NCI-H82 treated with DMSO at 0.1 percent for 48 hours (cell line): ENCODE results near the gene ACSS3.
"Not testable (repeated sequence)": the region's sequence is repeated elsewhere in the genome, so short reads cannot be mapped to it uniquely, and the experiment has no call there.

Experiments used
- DNase-seq: peaks from one replicate; lab custom pipeline; 2025; ENCODE audit not compliant: unreplicated experiment; lab: John Stamatoyannopoulos, UW

Gene ACSS3, protein sequence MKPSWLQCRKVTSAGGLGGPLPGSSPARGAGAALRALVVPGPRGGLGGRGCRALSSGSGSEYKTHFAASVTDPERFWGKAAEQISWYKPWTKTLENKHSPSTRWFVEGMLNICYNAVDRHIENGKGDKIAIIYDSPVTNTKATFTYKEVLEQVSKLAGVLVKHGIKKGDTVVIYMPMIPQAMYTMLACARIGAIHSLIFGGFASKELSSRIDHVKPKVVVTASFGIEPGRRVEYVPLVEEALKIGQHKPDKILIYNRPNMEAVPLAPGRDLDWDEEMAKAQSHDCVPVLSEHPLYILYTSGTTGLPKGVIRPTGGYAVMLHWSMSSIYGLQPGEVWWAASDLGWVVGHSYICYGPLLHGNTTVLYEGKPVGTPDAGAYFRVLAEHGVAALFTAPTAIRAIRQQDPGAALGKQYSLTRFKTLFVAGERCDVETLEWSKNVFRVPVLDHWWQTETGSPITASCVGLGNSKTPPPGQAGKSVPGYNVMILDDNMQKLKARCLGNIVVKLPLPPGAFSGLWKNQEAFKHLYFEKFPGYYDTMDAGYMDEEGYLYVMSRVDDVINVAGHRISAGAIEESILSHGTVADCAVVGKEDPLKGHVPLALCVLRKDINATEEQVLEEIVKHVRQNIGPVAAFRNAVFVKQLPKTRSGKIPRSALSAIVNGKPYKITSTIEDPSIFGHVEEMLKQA

DNA sequence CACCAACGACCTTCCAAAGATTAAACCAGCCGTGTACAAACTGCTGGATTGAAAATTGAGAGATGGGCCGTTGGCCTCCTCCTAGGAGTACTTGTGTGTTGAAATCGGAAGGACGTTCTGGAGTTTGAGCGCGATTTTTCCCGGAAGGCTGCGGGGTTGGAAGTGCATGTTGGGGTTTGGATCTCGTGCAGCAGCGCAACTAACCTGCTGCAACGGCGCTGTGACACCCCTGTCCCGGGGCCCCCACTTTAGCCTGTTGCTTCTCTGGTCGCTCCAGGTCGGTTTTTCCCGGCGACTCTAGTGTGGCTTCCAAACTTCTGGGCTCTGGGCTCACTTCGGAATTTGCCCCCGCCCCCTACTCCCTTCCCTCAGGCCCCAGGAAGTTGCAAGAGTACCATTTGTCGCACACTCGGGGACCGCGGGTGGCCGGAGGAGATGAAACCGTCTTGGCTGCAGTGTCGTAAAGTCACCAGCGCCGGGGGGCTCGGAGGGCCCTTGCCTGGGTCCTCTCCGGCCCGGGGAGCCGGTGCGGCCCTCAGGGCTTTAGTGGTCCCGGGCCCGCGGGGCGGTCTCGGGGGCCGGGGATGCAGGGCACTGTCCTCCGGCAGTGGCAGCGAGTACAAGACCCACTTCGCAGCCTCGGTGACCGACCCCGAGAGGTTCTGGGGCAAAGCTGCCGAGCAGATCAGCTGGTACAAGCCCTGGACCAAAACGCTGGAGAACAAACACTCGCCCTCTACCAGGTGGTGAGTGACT is at the start of gene ACSS3:
TSS of gene ACSS3 (plus strand) at position 394 of the 756 bp plus-strand sequence. CDS start at position 436, 42 bp downstream.
- DNase-seq, result no peak

DNA sequence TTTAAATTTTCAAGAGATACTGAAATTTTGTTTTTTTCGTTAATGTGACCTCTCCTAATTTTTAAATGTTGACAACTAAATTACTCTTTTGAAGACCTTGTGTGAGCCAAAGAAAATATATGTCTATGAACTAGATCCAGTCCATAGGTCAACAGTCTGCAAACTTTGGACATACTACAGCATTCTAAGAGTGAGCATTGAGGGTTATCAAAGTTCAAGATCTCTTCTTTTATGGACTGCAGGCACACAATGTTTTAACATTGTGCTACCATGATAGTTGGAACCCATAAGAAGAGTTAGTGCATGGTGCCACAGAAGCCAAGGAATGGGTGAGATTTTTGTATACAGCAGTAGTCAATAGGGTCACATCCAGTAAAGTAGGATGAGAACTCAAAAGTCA is 43.0 kb upstream of the ACSS3 start:
- DNase-seq, result no peak

DNA sequence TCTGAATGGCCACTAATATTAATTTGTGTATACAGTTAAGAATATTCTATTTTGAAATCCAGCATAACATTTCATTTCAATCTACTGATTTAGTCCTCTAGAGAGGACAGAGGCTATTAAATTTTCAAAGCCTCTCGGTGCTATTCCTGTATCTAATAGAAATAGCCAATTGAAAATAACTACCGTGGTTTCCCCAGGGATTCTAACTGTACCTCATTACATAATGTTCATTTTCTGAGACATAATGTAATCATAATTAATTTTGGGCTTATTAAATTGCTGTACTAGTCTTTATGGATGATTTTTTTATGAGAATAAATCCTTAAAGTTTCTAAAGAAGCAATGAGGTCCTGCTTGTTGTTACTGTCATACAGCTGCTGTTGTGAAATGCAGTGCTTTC is 38.6 kb upstream of the ACSS3 start:
- no peak for DNase-seq

DNA sequence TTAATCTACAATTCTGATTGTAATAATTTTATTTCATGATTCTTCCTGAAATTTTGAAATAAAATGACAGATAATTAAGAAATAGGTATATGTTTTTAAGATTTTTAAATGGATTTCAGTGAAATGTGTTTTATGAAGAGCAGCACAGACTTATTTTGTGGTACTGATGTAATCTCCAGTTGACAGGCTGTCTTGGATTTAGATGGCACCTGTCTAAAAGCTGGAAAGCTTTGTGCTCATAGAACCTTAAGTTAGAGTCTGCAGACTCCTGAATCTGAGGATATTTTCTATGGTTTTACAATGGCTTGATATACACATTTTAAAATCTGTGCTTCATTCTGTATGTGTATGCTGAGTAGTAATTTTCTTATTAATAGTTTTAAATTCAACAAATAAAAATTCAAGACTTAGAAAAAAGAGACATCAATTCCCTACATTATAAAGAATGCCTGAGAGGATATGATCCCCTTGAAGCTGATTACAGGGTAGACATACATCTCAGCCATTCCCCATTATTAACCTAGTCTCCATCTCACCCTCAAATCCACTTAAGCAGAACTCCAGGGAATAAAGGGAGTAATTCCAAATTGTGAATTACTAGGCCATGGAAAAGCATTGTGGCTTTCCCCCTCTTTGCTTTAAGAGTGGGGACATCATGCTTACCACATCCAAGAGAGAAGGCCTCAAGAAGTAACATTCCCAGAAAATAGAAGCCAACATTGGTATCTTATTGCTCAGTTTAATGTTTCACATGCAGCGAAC is 33.7 kb upstream of the ACSS3 start:
- peak; percentile 91 for DNase-seq

DNA sequence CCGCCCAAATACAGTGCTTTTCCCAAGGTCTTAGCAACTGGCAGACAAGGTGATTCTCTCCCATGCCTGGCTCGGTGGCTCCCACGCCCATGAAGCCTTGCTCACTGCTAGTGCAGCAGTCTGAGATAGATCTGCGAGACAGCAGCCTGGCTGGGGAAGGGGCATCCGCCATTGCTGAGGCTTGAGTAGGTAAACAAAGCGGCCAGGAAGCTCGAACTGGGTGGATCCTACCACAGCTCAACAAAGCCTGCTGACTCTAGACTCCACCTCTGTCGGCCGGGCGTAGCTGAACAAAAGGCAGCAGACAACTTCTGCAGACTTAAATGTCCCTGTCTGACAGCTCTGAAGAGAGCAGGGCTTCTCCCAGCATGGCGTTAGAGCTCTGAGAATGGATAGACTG is 12.9 kb upstream of the ACSS3 start:
- not testable (repeated sequence) for DNase-seq

DNA sequence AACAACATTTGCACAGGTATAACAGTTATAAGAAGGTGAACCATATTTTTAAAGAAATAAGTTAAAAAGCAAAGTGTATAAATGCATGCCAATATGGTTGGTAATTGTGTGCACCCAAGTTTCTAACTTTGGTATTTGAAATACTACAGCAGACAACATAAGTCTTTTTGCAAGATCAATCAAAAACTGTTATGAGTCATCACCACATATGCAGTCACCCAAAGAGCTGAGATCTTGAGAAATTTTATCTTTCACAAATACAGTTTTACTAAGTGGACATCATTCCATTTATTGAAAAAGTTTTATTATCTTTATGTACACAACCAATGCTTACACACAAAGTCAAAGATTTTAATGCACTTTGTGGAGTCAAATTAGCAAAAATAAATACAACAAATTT is 7.0 kb upstream of the ACSS3 start:
- no peak for DNase-seq

DNA sequence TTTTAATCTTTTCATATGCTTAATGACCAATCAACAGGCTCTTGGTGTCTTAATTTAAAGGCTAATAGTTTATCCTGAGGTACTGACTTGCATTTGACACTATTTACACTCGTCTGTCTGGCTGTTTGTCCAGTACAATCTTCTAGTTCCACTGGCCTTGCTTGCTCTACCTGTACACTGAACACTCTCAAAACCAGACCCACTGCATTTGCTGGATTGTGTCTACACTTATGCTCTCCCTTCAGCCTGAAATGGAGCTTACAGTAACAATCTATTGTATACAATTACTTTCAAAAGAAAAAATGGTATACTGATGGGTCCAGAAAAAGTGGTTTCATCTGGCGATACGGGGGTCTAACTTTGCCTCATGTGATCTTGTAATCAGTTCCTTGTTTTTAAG is 2.3 kb upstream of the ACSS3 start:
- peak; percentile 17 for DNase-seq

DNA sequence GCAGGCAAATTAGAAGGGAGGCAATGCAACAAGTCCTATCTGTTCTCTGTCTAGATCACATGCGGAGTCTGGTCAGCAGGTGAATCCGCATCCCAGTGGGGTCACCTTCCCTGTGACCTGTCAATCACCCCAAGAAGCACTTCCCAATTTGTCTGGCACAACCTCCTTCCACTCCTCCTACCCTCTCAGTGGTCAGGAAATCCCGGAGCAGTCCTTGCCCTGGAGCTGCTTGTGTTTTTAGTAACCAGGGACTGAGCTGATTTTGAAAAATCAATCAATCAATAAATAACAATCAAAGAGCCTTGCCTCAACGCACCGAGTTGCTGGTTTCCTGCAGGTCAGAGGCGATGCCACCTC is 572 bp upstream of the ACSS3 start:
- no peak for DNase-seq

DNA sequence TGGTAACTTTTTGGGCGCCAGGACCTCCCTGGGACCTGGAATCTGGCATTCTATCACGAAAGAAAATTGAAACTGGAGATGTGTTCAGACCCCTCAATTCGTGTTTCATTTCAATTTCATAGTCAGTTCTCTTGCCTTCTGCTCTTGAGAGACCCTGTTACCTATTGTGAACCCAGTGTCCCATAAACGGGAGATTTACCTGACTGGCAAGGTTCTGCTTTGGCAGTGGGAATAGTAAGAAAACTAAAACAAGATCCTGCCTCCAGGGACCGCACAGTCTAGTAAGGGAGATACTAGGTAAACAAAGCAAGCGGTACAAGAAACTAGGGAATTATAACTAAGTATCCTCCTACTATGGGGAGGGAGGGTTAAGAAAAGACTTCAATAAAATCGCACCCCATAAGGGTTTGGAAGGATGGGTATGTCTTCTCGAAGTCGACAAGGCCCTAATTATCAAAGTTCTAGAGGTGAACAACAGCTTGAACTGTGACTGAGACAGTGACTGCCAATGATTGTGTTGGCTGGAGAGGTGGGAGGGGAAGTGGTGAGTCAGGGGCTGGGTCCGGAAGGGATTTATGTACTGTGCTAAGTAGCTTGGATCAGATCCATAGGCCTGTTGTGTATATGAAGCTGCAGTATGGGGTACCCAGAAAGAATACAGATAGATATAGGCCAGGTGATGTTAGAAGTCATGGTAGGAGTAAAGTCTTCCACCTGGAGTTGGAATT is 754 bp downstream of the ACSS3 start:
- no peak for DNase-seq

DNA sequence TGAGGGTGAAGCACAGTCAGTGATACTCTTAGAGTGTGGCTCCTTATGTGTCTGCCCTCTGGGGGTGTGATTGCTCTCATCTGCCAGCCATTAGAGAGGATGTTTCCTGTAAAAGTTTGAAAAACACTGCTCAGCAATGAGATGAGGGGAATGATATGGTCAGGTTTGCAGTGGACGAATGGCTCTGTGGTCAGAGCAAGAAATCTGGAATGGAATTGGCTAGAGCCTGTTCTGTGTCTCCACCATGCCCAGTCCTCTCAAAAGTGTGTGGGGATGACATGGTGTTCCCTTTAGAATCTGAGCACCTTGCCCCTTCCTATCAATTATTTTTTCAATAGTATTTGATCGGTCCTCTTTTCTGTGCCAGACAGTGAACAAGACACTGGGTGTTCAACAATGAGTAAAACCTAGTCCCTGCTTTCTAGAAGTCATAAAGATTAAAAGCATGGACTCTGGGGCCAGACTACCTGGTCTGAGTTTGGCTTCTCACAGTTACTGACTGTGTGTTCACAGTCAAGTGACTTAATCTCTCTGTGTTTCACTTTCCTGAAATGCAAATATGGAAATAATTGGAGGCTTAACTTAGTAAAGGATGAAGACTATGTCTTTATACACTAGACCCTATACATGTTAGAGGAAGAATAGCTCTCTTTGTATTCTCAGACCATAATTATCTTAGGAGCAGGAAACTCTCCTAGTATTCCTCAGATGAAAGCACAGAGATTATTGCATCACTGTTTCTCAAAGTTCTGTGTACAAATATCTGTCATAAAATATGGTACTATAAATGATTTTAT is 1.6 kb downstream of the ACSS3 start:
- DNase-seq, result no peak

DNA sequence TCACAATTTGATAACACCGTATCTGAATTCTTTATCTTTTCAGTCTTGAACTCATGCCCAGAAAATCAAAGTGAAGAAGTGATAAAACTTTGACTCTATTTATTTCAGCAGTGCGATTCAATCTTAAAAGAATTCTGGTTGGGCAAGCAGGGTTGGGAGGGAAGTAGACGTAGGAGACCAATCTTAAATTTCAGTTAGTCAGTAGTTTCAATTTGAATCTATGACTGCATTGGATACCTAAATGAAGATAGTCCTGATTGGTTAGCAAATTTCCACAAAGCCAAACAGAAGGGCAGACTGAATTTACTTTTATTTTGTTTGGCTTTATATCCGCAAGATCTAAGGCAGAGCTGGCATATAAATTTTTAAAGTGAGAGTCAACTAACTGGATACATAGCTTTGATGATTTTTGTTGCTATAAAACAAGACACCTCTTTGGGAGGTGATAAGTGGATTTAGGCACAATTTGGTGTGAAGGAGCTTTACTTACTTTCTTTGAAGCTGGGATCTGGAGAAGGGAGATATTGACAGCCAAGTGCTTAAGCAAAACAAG is 2.6 kb downstream of the ACSS3 start:
- DNase-seq, result peak; percentile 47

DNA sequence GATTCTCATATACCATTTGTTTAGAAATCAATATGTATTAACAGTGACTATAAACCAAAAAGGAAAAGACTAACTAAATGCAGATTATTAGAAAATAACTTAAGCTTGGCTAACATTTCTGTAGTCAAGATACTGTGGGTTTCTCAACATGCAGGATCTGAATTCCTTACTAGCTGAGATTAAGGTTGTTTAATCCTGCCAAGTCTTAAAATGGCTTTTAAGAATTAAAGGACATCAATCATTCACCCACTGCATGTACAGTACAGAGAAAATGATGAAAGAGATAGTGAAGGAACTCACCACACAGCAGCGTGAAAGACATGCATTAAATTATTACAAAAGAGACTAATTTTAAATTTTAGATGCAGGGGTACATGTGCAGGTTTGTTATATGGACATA is 3.8 kb downstream of the ACSS3 start:
- peak; percentile 35 for DNase-seq

DNA sequence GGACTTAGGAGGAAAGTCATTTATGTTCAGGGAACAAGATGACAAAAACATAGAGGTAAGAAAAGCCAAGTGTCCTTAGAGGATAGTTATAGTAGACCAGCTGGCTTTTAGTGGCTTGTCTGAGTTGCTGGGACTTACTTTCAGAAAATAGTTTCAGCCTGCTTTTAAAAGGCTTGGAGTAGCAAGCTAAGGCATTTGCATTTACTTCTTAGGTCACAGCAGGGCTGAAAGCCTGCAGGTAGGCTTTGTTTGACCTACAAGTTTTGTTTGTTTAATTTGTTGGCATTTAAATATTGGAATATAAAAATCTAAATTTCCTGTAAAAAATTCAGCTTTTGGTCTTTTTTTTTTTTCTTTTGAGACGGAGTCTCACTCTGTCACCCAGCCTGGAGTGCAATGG is 5.1 kb downstream of the ACSS3 start:
- DNase-seq, result no peak

DNA sequence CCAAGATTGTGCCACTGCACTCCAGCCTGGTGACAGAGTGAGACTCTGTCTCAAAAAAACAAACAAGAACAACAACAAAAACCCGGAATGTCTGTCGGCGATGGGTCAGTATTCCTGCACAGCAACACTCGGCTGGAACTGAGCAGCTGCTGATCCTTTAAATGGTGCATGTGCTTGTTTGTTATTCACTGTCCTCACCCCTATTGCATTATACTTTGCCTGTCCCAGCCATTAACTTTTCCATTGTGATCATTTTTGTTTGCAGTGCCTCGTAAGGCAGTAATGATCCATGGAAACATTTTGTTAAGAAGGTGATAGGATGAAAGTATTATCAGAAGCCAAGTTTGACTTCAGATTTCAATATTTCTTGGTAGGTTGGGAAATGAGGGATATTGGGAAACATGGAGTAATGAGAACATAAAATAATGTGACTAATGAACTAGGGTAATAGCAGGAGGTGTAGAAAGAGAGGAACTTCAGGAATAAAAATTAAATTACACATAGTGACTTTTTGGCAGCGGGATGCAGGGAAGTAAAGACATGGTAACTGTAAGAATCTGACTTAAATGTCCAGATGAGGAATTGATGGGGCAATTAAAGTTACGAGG is 6.1 kb downstream of the ACSS3 start:
- DNase-seq, result no peak

DNA sequence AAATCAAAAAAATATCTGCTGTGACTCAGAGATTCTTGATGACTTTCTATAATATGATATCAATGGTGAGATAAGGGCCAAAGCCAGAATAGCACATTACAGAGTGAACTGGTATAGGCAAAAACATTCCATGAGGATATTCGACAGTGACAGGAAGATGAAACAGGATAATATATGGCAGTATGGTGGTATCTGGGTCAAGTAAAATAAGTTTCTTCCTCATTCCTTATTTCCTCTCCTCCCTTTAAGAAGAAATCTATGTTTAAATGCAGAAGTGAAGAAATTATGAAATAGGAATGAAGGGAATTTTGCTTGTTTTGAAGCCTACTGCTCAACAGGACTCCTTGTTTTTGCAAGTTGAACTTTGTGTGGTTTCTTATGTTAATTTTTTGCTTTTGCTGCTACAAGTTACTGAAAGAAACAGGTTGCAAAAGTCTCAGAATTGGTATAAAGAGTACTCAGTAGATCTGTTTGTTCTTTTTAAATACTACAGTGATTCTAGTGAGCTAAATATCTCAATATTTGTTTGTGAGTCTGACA is 7.0 kb downstream of the ACSS3 start:
- DNase-seq, result no peak

DNA sequence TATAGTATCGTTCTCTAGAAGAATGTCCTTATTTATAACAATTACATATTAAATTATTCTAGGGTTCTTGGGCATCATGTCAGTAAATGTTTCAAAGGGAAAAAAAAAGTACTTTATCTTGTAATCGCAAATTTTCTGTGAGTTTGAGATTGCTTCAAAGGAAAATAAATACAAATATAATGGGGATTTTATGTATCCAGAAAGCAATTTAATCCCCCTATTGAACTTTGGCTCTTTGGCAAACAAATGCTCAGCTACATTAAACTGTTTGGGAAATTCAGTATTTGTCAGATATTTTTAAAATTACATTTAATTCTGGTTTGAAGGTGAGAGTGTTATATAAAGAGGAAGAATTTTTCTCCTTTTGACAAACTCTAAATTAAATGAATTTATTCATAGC is 8.0 kb downstream of the ACSS3 start:
- no peak for DNase-seq

DNA sequence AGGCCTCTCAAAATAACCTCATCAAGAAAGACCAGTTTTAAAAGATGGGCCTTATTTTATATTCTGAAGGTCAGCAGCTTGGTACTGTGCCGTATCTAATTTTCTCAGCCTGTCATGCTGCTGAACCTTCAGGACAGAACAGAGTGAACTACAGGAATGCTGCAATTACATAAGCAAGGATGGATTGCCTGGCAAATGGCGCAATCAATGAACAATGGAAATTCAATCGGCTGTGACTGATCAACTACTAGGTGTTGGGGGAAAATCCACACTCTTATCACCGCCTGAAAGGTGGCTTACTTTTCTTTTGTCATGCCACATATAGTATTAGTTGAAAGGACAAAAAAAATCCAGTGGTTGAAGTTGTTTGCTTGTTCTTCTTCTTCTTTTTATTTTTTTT is 8.5 kb downstream of the ACSS3 start:
- DNase-seq, result no peak

DNA sequence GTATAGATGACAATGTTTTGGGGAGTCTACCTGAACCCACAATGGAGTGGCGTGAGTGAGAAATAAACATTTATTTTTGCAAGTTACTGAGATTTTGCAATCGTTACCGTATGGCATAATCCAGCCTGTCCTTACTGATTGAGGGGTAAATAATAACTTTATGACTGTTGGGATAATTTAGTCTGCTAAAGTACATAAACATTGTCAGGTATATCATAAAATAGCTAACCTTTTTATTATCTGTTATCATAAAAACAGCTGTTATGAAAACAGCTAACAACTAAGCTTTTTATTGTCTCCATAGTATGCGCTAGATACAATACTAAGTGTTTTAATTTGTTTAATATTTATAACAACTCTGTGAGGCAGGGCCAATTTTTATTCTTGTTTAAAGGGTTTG is 10.3 kb downstream of the ACSS3 start:
- no peak for DNase-seq

DNA sequence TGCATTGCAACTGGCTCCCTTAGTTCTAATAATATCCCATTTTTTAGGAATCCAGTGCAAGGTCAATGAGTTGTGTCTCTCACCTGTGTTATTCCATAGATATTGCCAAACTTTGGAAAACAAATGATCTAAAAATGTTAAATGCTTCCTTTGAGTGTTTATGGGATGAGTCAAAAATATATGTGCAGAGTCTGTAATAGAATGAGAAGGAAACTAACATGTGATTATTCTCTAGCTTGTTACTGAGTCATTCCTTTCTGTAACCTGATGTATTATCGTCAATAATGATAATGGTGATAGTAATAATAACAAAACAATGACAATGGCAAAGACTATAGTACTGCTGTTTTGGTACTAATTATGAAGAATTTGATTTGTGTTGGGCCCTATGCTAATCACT is 11.5 kb downstream of the ACSS3 start:
- no peak for DNase-seq
